Measurements from ENCODE around the gene RARB.

RARB gene

GRCh38 chr3:25589783-25590258 is 161.8 kb downstream of the RARB start:
- Histone ChIP-seq H3K27me3 (ENCODE audit: insufficient read depth, poor library complexity, severe bottlenecking) (no peaks in the 10 kb centered on the region), H3K27ac (replicated peaks) (no peak overlapping the region), H3K4me3 (replicated peaks; ENCODE audit: insufficient read depth, low read length) (no peak overlapping the region)
- no peak for TF ChIP-seq SPI1 (IDR thresholded peaks at IDR 0.05; ENCODE audit: borderline replicate concordance, low read depth)
- no peak for TF ChIP-seq CTCF (IDR thresholded peaks at IDR 0.05; ENCODE audit: insufficient read depth, low read length)
- no peak for TF ChIP-seq POLR2AphosphoS5 (IDR thresholded peaks at IDR 0.05; ENCODE audit: low read depth)
- no peak for TF ChIP-seq GABPA (IDR thresholded peaks at IDR 0.05; ENCODE audit: low read depth)
- TF ChIP-seq REST (IDR thresholded peaks at IDR 0.05; ENCODE audit: insufficient replicate concordance, low read depth) = no peak
- DNase-seq (ENCODE audit: low read depth in 1 of 2, low spot score in 1 of 2) = no peak

GRCh38 chr3:25592510-25592968 is 164.5 kb downstream of the RARB start:
- TF ChIP-seq CTCF (IDR thresholded peaks at IDR 0.05; ENCODE audit: insufficient read depth, low read length) (no peak), POLR2AphosphoS5 (IDR thresholded peaks at IDR 0.05; ENCODE audit: low read depth) (no peak; the same call in 1 of the 2 replicates), REST (IDR thresholded peaks at IDR 0.05; ENCODE audit: insufficient replicate concordance, low read depth) (no peak), SPI1 (IDR thresholded peaks at IDR 0.05; ENCODE audit: borderline replicate concordance, low read depth) (no peak), GABPA (IDR thresholded peaks at IDR 0.05; ENCODE audit: low read depth) (no peak)
- no peak for DNase-seq (ENCODE audit: low read depth in 1 of 2, low spot score in 1 of 2)
- Histone ChIP-seq H3K4me3 (replicated peaks; ENCODE audit: insufficient read depth, low read length) (no peak overlapping the region), H3K27ac (replicated peaks) (no peak overlapping the region), H3K27me3 (ENCODE audit: insufficient read depth, poor library complexity, severe bottlenecking) (no peaks in the 10 kb centered on the region)

- no peak for DNase-seq (ENCODE audit: low read depth in 1 of 2, low spot score in 1 of 2)
- H3K27me3 ChIP-seq (ENCODE audit: insufficient read depth, poor library complexity, severe bottlenecking) = no peaks in the 10 kb centered on the region
- TF ChIP-seq CTCF (IDR thresholded peaks at IDR 0.05; ENCODE audit: insufficient read depth, low read length) = no peak
- no peak for TF ChIP-seq REST (IDR thresholded peaks at IDR 0.05; ENCODE audit: insufficient replicate concordance, low read depth)
- TF ChIP-seq POLR2AphosphoS5 (IDR thresholded peaks at IDR 0.05; ENCODE audit: low read depth) = no peak
- TF ChIP-seq SPI1 (IDR thresholded peaks at IDR 0.05; ENCODE audit: borderline replicate concordance, low read depth) = no peak
- TF ChIP-seq GABPA (IDR thresholded peaks at IDR 0.05; ENCODE audit: low read depth) = no peak
- no peak overlapping the region for H3K27ac ChIP-seq (replicated peaks)
- H3K4me3 ChIP-seq (replicated peaks; ENCODE audit: insufficient read depth, low read length) = no peak overlapping the region
Observed at GRCh38 chr3:25593001-25593400, 164.9 kb downstream of the RARB start.
